H1 (cell line): ENCODE results near the gene NOB1. TPM values are rescaled to one million over a fixed set of nuclear protein-coding genes. Genes with fewer than 3 reads are reported as not detected.

Experiments used
- BACH1 ChIP-seq: IDR thresholded peaks from 2 replicates; pipeline ENCODE4 v1.6.1; 2012; ENCODE audit warnings: low read length, improper control_type of control experiment
- CBX8 ChIP-seq: fragments of 300-800, 300-1000 bp; sonication (generic); IDR thresholded peaks from 2 replicates; pipeline ENCODE4 v1.7.1; 2016; ENCODE audit warnings: low read depth, low read length, borderline replicate concordance
- CTBP2 ChIP-seq: IDR thresholded peaks from 2 replicates; pipeline ENCODE4 v1.7.0; 2011; ENCODE audit warnings: borderline replicate concordance, mild to moderate bottlenecking, moderate library complexity, mixed read lengths, low read length; ENCODE audit not compliant: insufficient read depth, insufficient read length
- RXRA ChIP-seq: IDR thresholded peaks from 2 replicates; pipeline ENCODE4 v1.6.1; 2011; ENCODE audit warnings: low read depth, mild to moderate bottlenecking, low read length, moderate library complexity; ENCODE audit not compliant: insufficient read depth
- SP4 ChIP-seq: IDR thresholded peaks from 2 replicates; pipeline ENCODE4 v1.6.1; 2012; ENCODE audit warnings: low read length, inconsistent platforms
- TBP ChIP-seq: IDR thresholded peaks from 2 replicates; pipeline ENCODE4 v1.6.1; 2011; ENCODE audit warnings: low read depth, low read length, improper control_type of control experiment
- polyA plus RNA-seq, 7 experiments: library from polyadenylated mRNA; depleted of rRNA in 3 of 7; stranded (reverse) in 5 of 7; unstranded in 2 of 7; fragments of >200 nt in 5 of 7; fragments of 200-250 nt in 2 of 7; gene quantifications; 1 replicate in 5 of 7; 2 replicates in 1 of 7; 4 replicates in 1 of 7; pipeline versions ENCODE4 v1.2.1 to v1.2.3, GENCODE V29; 2011 to 2013; ENCODE audit warnings: missing spikeins in 2 of 7, mixed read lengths in 2 of 7
- total RNA-seq: library from RNA; stranded (reverse); fragmentation: NEBNext Ultra II Directional; extraction: Animal tissue kit (Norgen Biotek cat#: 25700); gene quantifications from 2 replicates; pipeline ENCODE4 v1.2.1, GENCODE V29; 2021
- TF ChIP-seq, protein P1 (sequence below): fragments of 300-600 bp; sonication (generic); IDR thresholded peaks from 2 replicates; pipeline ENCODE4 v1.7.1; 2012; ENCODE audit warnings: low read length, moderate library complexity, mild to moderate bottlenecking, inconsistent platforms; ENCODE audit not compliant: insufficient replicate concordance
- TF ChIP-seq, protein P2 (sequence below): IDR thresholded peaks from 2 replicates; pipeline ENCODE4 v1.6.1; 2012; ENCODE audit warnings: inconsistent platforms

The NOB1 gene
- total and polyA plus RNA-seq, 2 of the 8 experiments (the other 6 are each of a cell fraction or from before 2014, with no cell fraction given), result 88.2 to 108 TPM

DNA sequence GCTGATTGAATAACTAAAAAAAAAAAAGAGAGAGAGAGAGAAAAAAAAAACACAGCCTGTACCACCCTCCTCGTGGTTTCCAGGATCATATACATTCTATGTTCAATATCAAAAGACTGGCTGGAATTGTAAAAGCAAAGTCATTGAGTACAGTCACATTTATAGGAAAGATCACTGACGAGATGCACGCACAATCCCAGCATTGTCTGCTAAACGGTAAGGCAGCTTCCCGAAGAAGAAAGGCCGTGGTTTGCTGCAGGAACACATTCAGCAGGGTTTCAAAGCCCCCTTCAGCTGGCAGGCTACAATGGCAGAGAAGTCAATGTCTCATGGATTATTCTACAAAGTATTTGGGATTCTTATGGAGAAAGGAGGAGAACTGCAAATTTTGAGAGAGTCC lies 37.7 kb downstream of the NOB1 start (continued):
- TF ChIP-seq, protein P1, sequence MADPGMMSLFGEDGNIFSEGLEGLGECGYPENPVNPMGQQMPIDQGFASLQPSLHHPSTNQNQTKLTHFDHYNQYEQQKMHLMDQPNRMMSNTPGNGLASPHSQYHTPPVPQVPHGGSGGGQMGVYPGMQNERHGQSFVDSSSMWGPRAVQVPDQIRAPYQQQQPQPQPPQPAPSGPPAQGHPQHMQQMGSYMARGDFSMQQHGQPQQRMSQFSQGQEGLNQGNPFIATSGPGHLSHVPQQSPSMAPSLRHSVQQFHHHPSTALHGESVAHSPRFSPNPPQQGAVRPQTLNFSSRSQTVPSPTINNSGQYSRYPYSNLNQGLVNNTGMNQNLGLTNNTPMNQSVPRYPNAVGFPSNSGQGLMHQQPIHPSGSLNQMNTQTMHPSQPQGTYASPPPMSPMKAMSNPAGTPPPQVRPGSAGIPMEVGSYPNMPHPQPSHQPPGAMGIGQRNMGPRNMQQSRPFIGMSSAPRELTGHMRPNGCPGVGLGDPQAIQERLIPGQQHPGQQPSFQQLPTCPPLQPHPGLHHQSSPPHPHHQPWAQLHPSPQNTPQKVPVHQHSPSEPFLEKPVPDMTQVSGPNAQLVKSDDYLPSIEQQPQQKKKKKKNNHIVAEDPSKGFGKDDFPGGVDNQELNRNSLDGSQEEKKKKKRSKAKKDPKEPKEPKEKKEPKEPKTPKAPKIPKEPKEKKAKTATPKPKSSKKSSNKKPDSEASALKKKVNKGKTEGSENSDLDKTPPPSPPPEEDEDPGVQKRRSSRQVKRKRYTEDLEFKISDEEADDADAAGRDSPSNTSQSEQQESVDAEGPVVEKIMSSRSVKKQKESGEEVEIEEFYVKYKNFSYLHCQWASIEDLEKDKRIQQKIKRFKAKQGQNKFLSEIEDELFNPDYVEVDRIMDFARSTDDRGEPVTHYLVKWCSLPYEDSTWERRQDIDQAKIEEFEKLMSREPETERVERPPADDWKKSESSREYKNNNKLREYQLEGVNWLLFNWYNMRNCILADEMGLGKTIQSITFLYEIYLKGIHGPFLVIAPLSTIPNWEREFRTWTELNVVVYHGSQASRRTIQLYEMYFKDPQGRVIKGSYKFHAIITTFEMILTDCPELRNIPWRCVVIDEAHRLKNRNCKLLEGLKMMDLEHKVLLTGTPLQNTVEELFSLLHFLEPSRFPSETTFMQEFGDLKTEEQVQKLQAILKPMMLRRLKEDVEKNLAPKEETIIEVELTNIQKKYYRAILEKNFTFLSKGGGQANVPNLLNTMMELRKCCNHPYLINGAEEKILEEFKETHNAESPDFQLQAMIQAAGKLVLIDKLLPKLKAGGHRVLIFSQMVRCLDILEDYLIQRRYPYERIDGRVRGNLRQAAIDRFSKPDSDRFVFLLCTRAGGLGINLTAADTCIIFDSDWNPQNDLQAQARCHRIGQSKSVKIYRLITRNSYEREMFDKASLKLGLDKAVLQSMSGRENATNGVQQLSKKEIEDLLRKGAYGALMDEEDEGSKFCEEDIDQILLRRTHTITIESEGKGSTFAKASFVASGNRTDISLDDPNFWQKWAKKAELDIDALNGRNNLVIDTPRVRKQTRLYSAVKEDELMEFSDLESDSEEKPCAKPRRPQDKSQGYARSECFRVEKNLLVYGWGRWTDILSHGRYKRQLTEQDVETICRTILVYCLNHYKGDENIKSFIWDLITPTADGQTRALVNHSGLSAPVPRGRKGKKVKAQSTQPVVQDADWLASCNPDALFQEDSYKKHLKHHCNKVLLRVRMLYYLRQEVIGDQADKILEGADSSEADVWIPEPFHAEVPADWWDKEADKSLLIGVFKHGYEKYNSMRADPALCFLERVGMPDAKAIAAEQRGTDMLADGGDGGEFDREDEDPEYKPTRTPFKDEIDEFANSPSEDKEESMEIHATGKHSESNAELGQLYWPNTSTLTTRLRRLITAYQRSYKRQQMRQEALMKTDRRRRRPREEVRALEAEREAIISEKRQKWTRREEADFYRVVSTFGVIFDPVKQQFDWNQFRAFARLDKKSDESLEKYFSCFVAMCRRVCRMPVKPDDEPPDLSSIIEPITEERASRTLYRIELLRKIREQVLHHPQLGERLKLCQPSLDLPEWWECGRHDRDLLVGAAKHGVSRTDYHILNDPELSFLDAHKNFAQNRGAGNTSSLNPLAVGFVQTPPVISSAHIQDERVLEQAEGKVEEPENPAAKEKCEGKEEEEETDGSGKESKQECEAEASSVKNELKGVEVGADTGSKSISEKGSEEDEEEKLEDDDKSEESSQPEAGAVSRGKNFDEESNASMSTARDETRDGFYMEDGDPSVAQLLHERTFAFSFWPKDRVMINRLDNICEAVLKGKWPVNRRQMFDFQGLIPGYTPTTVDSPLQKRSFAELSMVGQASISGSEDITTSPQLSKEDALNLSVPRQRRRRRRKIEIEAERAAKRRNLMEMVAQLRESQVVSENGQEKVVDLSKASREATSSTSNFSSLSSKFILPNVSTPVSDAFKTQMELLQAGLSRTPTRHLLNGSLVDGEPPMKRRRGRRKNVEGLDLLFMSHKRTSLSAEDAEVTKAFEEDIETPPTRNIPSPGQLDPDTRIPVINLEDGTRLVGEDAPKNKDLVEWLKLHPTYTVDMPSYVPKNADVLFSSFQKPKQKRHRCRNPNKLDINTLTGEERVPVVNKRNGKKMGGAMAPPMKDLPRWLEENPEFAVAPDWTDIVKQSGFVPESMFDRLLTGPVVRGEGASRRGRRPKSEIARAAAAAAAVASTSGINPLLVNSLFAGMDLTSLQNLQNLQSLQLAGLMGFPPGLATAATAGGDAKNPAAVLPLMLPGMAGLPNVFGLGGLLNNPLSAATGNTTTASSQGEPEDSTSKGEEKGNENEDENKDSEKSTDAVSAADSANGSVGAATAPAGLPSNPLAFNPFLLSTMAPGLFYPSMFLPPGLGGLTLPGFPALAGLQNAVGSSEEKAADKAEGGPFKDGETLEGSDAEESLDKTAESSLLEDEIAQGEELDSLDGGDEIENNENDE, result no peak
- TF ChIP-seq CBX8 (no peak), CTBP2 (no peak), SP4 (no peak), RXRA (no peak), TBP (no peak), BACH1 (no peak)
- TF ChIP-seq, protein P2, sequence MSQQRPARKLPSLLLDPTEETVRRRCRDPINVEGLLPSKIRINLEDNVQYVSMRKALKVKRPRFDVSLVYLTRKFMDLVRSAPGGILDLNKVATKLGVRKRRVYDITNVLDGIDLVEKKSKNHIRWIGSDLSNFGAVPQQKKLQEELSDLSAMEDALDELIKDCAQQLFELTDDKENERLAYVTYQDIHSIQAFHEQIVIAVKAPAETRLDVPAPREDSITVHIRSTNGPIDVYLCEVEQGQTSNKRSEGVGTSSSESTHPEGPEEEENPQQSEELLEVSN, result no peak
